GM12874 (cell line): Measurements from ENCODE around the gene GNG11.

ENCODE experiments used
- CTCF ChIP-seq: IDR thresholded peaks from 2 replicates; pipeline ENCODE4 v1.5.1; 2011; ENCODE audit warnings: low read depth, mild to moderate bottlenecking, control low read depth, low read length, moderate library complexity; ENCODE audit not compliant: insufficient read depth

Gene GNG11

GRCh38 chr7:93948106-93948505 is 26.6 kb downstream of the GNG11 start:
- no peak for TF ChIP-seq CTCF

GRCh38 chr7:93948873-93949272 is 27.3 kb downstream of the GNG11 start:
- no peak for TF ChIP-seq CTCF

- TF ChIP-seq CTCF, result no peak
Observed at GRCh38 chr7:93949423-93949822, 27.9 kb downstream of the GNG11 start.

GRCh38 chr7:93955304-93955703 is 33.8 kb downstream of the GNG11 start:
- no peak for TF ChIP-seq CTCF

GRCh38 chr7:93957767-93958166 is 36.2 kb downstream of the GNG11 start:
- no peak for TF ChIP-seq CTCF

- TF ChIP-seq CTCF, result no peak
Observed at GRCh38 chr7:93958216-93958615, 36.7 kb downstream of the GNG11 start.

- no peak for TF ChIP-seq CTCF
Observed at GRCh38 chr7:93958651-93959050, 37.1 kb downstream of the GNG11 start.

GRCh38 chr7:93960986-93961385 is 39.5 kb downstream of the GNG11 start:
- TF ChIP-seq CTCF, result no peak
